Left ventricle myocardium superior (tissue), 1 donor: ENCODE data around the gene BAHD1. TPM values are rescaled to one million over a fixed set of nuclear protein-coding genes. Genes with fewer than 3 reads are reported as not detected.

Experiments used
- ATAC-seq: fragments of 200-7000 bp; cut with Tn5 transposase; one replicate; pipeline ENCODE4 v1.9.1; 2020; ENCODE audit warnings: mild to moderate bottlenecking, moderate library complexity
- DNase-seq: peaks from one replicate; pipeline ENCODE4 v3.0.0-alpha.2; 2020
- intact Hi-C: fragments of 100-400 bp; cut with micrococcal nuclease; formaldehyde crosslinking; loops from one replicate; pipeline ENCODE4 v1.11.0; 2022
- total RNA-seq: library from RNA; stranded (reverse); fragmentation: NEBNext Ultra II Directional; extraction: Animal tissue kit (Norgen Biotek cat#: 25700); gene quantifications from one replicate; pipeline ENCODE4 v1.2.1, GENCODE V29; 2021
- donor health status: DM: no; HTN: yes; CAD: no; lungs with severe emphysema.

Gene BAHD1
- total RNA-seq, 1 donor from 2014 or later = 18.1 TPM

DNA sequence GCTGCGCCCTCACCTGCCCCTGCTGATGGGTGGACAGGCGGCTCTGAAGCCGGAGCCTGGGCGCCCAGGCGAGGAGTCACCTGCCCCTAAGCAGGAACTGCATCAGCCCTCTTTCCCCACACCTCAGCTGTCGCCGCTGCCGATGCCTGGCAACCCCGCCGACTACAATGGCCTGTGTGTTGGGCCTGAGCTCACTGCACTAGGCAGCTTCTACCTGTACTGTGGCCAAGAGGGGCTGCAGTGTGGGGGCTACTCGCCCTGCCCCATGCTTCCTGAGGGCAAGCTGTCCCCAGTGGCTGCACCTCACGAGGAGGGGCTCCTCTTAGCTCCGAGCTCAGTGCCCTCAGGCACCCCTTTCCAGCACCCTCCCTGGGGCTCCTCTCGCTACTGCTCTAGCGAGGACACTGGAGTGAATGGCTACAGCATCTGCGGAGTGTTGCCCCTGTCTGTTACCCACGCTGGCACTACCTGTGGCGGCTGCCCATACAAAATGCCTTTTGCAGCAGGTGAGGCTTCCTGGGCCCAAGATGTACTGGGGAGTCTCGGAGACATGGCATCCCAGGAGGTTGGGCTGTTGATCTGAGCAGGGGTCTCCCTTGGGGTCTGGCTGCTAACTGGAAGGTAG lies 18.8 kb downstream of the BAHD1 start:
- DNase-seq (no peak), ATAC-seq (no peak)
- intact Hi-C loops = no loop called here

GRCh38 chr15:40460404-40460803 lies 19.7 kb downstream of the BAHD1 start:
- intact Hi-C loops = no loop called here
- no peak for ATAC-seq
- DNase-seq = no peak

GRCh38 chr15:40461958-40462357 lies 21.2 kb downstream of the BAHD1 start:
- DNase-seq = no peak
- intact Hi-C loops = no loop called here
- no peak for ATAC-seq

GRCh38 chr15:40463279-40463678 lies 22.5 kb downstream of the BAHD1 start:
- DNase-seq = no peak

DNA sequence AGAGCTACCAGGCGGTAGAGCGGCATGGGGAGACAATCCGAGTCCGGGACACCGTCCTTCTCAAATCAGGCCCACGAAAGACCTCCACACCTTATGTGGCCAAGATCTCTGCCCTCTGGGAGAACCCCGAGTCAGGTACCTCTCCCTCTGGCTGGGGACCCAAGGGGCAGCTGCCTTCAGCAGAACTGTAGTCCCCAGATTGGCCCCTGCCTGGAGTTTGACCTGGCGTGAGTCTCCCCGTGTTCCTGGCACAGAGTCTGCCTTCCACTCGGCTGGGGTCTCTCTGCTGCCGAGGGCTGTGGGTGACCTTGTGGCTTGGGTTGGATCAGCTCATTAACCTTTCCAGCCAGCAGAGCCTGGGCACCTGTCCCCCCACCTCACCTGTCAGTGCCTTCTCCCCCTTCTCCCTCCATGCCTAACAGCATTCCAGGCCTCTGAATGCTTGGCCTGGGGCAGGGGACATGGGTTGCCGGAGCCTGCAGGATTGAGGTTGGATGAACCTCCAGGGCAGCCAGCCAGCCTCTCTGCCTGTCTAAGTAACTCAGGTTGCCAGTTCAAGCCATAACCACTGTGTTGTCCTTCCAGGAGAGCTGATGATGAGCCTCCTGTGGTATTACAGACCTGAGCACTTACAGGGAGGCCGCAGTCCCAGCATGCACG lies 23.3 kb downstream of the BAHD1 start:
- DNase-seq (no peak), ATAC-seq (no peak)
- intact Hi-C loops = no loop called here

More at GRCh38 chr15:40463279-40463678, 22.5 kb downstream of the BAHD1 start:
- no peak for ATAC-seq
- intact Hi-C loops = no loop called here

GRCh38 chr15:40464595-40465185 lies 23.9 kb downstream of the BAHD1 start:
- intact Hi-C loops = no loop called here
- DNase-seq = no peak
- no peak for ATAC-seq

GRCh38 chr15:40465939-40466338 lies 25.2 kb downstream of the BAHD1 start:
- ATAC-seq (no peak), DNase-seq (no peak)
- intact Hi-C loops = no loop called here

- intact Hi-C loops = no loop called here
- ATAC-seq = no peak
- DNase-seq = no peak
These were observed 25.9 kb downstream of the BAHD1 start for GRCh38 chr15:40466426-40467260.

DNA sequence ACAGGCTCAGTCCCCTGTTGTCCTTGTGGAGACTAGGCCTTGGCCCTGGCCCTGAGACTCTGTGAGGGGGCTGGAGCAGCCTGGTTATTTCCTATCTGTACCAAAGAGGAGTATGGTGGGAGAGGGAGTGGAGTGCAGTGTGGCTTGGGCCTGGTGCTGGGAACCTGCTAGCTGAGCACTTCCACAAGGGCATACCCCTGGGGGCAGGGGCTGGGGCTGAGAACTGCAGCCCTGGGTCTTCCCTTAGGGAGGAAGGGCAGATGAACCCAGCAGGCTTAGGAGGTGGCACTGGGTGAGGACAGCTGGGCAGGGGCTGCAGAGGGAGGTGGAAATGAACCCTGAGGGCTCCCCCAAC lies 26.5 kb downstream of the BAHD1 start:
- ATAC-seq (no peak), DNase-seq (no peak)
- intact Hi-C loops = no loop called here

GRCh38 chr15:40468898-40469331 lies 28.2 kb downstream of the BAHD1 start:
- intact Hi-C loops = no loop called here
- DNase-seq = no peak
- ATAC-seq = no peak

DNA sequence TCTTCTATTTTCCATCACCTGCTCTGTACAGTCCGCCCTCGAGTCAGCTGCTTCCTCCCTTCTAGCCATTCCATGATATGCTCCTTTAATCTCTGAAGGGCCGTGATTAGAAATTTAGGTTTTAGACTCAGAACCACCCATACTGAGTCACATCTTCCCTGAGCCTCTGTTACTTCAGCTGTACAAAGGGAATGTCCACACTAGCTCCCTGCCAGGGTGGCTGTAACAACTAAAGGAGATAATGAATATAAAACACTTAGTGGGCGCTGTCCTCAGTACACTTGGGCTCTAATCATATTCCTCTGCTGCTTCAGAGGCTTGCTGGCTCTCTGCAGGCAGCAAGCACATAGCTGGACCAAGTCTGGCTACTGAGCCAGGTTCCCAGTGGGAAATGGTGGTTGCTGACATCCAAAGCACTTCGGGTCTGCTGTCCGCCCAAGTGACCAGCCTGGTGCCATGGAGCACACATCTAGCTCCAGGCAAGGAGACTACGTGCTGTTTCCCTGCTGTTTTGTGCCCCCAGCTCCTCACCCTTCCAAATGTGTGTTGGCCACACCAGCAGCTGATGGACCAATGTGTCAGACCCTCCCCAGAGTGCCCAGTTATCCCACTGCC lies 29.1 kb downstream of the BAHD1 start:
- ATAC-seq = no peak

DNA sequence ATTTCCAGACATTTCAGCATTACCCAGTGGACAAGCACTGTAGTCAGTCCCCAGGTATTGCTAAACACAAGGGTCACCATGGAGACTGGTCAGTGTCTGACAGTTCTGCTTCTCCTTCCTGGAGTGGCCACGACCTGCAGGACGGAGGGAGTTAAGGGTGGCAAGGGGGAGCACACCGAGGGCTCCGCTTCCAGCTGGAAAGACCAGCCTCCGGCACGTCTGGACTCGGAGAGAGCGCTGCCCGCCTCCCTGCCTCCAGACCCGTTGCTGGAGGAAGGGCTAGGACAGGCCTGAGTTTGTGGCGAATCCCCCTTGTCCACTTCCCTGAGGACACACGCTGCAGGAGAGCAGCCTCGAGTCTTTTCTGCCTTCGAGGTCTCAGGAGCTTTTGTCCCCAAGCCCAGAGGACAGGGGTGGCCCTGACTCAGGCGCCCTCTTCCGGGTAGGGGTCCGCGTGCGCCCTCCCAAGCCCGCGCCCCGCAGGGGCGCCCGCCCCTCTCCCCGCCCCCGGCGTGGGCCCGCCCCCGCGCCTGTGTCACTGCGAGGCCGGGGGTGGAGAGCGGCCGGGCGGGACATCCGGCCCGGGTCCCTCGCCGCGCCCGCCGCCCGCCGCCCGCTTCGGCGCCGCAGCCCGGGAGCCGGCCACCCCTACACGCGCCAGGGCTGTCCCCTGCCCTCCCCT lies 29.8 kb downstream of the BAHD1 start, which contains the start of gene CHST14:
Gene CHST14 (plus strand): TSS at position 562 of the 682 bp plus-strand sequence. CDS start 230 bp downstream, outside the sequence.
- intact Hi-C loops = no loop called here
- DNase-seq = peak; percentile 84
- peak; percentile 94 for ATAC-seq

More for the DNA sequence above, 29.1 kb downstream of the BAHD1 start:
- DNase-seq = no peak
- intact Hi-C loops = no loop called here

DNA sequence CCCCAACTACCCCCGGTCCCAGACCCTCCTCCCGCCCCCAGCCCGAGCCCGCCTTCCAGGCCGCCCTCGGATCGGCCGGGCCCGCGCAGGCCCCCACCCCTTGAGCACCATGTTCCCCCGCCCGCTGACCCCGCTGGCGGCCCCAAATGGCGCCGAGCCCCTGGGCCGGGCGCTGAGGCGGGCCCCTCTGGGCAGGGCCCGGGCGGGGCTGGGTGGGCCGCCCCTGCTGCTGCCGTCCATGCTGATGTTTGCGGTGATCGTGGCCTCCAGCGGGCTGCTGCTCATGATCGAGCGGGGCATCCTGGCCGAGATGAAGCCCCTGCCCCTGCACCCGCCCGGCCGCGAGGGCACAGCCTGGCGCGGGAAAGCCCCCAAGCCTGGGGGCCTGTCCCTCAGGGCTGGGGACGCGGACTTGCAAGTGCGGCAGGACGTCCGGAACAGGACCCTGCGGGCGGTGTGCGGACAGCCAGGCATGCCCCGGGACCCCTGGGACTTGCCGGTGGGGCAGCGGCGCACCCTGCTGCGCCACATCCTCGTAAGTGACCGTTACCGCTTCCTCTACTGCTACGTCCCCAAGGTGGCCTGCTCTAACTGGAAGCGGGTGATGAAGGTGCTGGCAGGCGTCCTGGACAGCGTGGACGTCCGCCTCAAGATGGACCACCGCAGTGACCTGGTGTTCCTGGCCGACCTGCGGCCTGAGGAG lies 30.5 kb downstream of the BAHD1 start:
- DNase-seq (peak; percentile 60), ATAC-seq (peak; percentile 70)
- intact Hi-C loops = no loop called here

GRCh38 chr15:40471808-40472150 lies 31.0 kb downstream of the BAHD1 start:
- intact Hi-C loops = no loop called here
- DNase-seq (peak; percentile 47), ATAC-seq (peak; percentile 29)

GRCh38 chr15:40472171-40472727 lies 31.5 kb downstream of the BAHD1 start:
- DNase-seq = no peak
- no peak for ATAC-seq
- intact Hi-C loops = no loop called here

DNA sequence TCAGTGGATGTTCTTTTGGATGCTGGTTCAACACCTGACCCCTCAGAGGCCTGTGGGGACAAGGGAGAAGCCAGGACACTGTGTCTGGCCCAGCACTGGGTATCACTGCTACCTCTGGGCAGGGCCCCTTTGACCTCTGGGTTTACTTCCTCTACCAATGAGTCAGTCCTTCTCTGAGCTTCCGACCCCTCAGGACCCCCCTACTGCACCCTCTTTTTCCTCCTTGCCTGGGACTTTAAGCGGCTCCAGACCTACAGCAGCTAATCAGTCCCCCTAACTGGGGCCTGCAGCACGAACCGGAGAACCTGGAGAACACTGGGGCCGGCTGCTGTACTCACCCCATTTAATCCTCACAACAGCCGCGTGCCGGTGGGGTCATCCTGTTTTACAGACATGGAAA lies 33.8 kb downstream of the BAHD1 start:
- intact Hi-C loops = no loop called here
- ATAC-seq = no peak
- DNase-seq = no peak

- intact Hi-C loops = no loop called here
- no peak for ATAC-seq
- DNase-seq = no peak
These were observed 37.0 kb downstream of the BAHD1 start for GRCh38 chr15:40477642-40478327.
